ENCODE measurements around the gene GJB6.

DNA sequence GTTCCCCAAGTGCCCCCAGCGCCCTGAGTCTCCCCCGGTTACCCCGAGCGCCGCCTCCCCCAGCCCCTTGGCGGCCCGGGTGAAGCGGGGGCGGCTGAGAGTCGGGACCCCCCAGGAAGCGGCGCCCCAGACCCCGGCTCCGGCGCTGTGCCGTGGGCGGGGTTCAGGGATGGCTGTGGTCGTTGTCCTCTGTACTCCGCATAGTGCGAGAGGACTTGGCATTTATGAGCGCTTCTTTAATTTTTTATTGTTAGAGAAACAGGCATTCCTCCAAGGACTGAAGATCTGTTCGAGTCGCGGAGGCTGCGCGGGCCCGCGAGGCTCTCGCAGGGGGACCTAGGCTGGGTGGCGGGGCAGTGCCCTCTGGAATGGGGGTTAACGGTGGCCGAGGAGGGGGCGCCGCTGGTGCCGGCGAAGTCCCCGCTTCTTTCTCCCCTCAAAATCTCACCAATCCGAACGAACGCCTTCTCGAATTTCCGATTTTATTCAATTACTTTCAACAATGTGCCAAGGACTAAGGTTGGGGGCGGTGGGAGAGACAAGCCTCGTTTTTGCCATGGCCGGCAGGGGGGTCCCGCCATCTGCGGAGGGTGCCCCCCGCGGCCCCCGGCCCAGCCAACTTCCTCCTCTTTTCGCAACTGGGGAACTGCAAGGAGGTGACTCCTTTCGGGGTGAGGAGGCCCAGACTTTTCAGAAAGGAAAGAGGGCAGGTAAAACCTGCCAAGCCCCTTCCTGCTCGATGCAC, 38.8 kb downstream of the GJB6 start:
- TF ChIP-seq POLR2A (IDR thresholded peaks at IDR 0.05; ENCODE audit: low read length) (no peak), MAFK (IDR thresholded peaks at IDR 0.05; ENCODE audit: partially characterized antibody) (no peak), CEBPB (IDR thresholded peaks at IDR 0.05) (no peak), FOSL2 (IDR thresholded peaks at IDR 0.05) (no peak), FOSL2 (CRISPR knock-in tag; IDR thresholded peaks at IDR 0.05) (no peak), GATA3 (IDR thresholded peaks at IDR 0.05; ENCODE audit: borderline replicate concordance) (no peak), MYC (IDR thresholded peaks at IDR 0.05; ENCODE audit: borderline replicate concordance, low read length) (no peak)
- TF ChIP-seq, protein P1, sequence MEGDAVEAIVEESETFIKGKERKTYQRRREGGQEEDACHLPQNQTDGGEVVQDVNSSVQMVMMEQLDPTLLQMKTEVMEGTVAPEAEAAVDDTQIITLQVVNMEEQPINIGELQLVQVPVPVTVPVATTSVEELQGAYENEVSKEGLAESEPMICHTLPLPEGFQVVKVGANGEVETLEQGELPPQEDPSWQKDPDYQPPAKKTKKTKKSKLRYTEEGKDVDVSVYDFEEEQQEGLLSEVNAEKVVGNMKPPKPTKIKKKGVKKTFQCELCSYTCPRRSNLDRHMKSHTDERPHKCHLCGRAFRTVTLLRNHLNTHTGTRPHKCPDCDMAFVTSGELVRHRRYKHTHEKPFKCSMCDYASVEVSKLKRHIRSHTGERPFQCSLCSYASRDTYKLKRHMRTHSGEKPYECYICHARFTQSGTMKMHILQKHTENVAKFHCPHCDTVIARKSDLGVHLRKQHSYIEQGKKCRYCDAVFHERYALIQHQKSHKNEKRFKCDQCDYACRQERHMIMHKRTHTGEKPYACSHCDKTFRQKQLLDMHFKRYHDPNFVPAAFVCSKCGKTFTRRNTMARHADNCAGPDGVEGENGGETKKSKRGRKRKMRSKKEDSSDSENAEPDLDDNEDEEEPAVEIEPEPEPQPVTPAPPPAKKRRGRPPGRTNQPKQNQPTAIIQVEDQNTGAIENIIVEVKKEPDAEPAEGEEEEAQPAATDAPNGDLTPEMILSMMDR (IDR thresholded peaks at IDR 0.05), result no peak
- TF ChIP-seq, protein P2, sequence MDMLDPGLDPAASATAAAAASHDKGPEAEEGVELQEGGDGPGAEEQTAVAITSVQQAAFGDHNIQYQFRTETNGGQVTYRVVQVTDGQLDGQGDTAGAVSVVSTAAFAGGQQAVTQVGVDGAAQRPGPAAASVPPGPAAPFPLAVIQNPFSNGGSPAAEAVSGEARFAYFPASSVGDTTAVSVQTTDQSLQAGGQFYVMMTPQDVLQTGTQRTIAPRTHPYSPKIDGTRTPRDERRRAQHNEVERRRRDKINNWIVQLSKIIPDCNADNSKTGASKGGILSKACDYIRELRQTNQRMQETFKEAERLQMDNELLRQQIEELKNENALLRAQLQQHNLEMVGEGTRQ (IDR thresholded peaks at IDR 0.05), result no peak

Data from A549 (cell line).